T-helper 9 cell (primary cell): ENCODE data around the gene ADH7.
"Not testable (repeated sequence)": the region's sequence is repeated elsewhere in the genome, so short reads cannot be mapped to it uniquely, and the experiment has no call there.

ENCODE experiments used
- DNase-seq: peaks from one replicate; pipeline ENCODE4 v3.0.0-alpha.2; 2020

Gene ADH7

DNA sequence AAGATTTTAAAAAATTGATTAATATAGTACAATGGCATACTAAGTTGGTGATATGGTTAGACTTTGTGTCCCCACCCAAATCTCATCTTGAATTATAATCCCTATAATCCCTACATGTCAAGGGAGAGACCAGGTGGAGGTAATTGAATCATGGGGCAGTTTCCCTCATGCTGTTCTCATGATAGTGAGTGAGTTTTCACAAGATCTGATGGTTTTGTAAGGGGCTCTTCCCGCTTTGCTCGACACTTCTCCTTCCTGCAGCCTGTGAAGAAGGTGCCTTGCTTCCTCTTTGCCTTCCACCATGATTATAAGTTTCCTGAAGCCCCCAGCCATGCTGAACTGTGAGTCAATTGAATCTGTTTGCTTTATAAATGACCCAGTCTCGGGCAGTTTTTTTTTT is 20.2 kb downstream of the ADH7 start:
- not testable (repeated sequence) for DNase-seq

DNA sequence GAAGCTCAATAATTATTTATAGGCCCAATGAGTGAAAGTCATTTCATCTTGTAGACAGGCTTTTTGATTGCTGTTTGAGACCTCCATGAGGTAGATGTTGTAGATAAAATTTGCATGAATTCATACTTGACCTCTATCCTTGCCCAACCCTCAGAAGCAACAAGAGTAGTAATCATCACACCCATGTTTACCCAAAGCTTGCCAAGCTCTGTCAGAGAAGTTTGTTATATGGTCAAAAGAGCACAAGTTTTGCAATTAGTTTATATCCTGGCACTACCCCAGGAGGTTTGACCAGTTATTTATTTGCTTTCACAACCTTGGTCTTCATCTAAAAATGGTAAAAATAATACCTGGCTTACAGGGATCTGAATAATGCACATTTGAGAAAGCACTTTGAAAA is 20.7 kb downstream of the ADH7 start:
- DNase-seq: no peak

DNA sequence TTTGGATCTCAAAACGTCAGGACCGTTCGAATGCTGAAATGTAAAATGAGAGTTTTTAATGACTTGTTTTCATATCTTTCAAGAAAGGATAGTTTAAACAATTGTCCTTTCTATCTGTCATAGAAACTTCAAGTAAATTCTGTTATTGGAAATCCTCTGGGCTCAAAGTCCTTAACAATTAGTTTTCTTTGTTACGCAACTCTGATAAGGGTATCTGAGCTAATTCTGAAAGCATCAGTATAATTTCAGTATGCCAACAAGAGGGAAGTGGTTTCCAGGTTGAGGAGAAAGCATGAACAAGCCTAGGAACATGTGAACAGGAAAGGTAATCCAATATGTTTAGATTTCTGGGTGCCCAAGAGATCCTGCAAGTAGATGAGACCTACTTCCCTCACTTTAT is 22.0 kb downstream of the ADH7 start:
- no peak for DNase-seq

DNA sequence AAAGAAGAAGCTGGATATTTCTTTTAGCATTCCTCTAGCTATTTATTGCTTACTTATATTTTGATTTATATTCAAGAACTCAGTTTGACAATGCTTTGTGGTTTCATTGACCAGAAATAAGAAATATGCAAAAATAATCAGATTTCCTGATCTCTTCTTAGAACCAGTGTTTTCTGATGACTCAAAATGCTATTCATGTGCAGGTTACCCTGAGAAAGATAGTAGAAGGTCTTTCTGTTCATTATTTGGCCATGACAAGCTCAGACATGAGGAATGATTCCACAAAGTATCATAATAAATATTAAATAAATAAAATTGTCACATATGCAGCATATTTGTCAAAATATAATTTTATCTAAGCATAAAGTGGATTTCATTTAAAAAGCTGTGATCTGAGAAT is 24.1 kb downstream of the ADH7 start:
- no peak for DNase-seq

DNA sequence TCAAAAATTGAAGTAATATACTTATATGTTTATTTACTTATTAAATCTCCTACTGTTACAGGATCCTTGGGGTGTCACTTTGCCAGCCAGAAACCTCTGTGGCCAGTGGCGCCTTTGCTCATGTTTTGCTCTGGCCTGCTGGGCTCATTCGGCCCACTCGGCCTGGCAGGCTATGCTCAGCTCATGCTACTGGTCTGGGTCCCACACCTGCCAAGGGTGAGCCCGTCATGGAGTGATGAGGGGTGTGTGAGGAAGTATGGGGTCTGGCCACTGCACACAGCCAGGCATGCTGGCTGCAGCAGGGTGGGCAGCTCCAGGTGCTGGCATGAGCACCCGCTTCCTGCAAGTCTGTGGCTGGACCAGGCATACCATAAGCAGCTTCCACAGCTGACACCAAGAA is 25.1 kb downstream of the ADH7 start:
- no peak for DNase-seq

DNA sequence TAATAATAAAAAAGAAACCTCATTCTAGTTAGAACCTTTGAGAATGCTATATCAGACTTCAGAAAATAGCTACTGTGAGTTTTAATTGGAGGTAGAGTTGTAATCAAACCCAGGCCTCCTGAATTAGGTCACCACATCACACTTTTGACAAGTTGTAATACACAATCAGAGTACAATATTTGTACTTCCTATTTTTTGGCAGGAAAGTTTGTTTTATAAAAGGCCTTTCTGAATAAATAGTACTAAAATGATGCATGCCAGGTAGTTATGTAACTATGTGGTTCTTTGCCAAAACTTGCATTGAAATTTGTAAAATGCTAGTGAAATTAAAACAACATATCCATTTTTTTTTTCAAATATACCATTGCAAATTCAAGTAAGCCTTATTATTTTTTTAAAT is 26.8 kb downstream of the ADH7 start:
- no peak for DNase-seq

DNA sequence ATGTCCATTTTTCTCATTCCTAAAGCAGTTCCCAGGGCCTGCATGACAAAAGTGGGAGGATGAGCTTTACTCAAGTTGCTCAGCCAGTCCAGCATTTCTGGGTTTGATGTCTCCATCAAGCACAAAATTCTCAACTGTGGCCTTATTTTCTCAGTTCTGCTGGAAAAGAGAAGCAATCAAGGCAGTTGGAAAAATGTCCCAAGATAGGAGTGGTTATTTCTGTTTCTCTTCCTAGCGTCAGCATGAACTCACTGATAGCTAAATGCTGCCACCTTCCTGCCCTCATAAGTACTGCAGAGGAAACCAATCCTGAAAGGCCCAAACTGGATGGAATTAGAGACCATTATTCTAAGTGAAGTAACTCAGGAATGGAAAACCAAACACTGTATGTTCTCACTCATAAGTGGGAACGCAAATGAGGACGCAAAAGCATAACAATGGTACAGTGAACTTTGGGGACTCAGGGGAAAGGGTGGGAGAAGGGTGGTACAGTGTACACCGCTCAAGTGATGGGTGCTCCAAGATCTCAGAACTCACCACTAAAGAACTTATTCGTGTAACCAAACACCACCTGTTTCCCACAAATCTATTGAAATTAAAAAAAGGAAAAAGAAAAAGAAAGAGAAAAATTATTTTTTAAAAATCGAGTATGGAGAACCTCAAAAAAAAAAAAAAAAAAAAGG is 29.6 kb downstream of the ADH7 start:
- DNase-seq: peak; percentile 46

DNA sequence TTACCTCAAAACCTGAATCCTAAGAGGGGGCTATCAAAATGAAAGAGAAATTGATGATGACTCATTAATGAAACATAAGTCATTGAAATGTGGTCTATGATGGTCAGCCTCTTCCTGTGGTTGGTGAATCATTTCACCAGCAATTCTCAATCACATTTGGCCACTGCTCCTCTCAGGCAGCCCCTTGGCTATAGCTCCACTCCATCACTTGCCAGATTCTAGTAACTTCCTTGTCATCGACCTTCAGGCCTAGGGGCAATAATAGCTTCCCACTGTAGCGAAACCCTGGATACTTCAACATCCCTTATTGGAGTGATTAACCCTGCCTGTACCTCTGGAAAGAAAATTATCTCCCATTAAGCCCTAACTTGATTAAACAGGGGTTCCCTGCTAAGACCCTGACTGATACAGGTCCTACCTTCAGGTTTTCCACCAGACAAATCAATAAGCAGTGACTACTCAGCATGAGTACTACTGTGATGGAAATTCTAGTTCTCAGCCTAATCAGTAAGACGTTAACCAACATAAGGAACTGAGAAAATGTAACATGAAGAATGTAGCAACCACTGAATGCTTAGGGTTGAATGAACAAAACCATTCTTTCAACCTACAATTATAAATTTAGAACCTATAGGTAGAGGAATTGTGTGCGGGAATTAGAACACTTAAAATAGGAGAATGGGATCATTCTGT is 30.4 kb downstream of the ADH7 start:
- no peak for DNase-seq

DNA sequence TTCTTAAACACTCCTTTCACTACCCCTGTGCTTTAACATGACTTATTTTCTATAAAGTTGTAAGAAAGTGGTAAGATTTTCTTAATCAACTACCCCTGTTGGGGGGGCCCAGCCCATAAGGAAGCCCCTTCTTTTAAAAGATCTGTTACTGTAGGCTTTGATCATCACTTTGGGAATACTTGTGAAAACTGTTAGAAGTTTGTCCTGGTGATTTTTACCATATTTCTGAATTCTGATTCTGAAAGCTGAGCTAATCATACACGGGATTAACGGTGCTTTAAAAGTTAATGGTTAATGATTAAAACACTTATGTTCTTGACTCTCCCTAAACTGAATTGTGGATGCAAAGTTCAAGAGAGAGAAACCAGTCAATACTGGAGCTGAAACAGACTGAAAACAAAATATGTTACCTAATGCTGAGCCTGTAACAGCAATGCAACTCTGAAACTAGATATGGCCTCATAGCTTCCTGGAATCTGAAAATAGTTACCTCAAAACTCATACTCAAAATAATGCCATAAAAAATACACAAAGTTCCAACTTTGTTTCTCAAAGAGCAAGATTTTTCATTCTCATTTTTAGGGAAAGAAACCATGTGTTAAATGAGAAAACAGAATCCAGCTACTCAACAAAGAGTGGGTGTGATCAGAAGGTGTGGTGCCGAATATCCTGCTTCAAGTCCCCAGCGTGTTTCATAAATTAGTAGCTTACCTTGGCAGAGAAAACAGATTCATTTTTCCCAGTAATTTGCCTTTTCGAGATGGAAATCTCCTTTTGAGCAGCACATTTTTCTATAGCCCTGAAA is 31.6 kb downstream of the ADH7 start:
- no peak for DNase-seq

DNA sequence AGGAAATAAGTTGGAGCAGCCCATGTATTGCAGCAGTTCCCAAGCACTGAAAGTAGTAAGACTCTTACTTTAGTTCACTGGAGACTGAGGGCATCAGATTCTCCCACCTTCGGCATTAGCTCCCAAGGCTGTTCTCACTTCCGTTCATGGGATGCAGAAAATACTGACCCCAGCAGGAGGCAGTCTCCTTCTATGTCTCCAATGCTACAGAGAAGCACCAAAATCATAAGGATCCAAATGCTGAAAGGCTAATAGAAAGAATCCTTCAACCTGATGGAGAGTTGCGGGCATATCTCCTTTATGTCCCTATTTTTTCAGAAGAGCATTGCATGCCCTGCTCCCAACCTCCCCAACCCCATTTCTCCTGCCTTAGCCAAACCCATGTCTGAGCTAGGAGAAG is 32.4 kb downstream of the ADH7 start:
- DNase-seq: no peak

DNA sequence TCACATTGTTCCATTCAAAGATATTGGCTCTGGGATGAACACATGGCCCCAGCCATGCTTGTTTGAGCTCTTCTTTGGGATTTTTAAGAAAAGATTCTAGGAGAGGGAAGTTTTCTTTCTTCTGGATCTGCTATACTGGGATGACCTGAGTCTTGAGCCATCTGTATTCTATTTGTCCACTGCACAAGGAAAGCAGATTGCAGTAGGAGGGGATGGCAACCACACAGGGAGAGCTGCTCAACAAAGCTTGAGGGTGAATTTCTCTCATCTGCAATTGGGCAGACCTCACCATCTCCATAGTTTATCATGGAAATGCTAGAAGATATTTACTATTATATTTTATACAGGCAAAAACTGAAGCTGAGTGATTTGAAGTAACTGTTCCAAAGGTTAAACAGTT is 34.3 kb downstream of the ADH7 start:
- no peak for DNase-seq

DNA sequence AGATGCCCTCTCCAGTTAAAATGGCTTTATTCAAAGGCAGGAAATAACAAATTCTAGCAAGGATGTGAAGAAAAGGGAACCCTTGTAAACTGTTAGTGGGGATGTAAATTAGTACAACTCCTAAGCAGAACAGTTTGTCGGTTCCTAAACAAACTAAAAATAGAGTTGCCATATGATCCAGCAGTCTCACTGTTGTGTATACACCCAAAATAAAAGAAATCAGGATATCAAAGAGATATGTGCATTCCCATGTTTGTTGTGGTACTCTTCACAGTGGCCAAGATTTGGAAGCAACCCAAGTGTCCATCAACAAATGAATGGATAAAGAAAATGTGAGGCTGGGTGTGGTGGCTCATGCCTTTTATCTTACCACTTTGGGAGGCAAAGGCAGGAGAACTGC is 36.1 kb downstream of the ADH7 start:
- DNase-seq: no peak

DNA sequence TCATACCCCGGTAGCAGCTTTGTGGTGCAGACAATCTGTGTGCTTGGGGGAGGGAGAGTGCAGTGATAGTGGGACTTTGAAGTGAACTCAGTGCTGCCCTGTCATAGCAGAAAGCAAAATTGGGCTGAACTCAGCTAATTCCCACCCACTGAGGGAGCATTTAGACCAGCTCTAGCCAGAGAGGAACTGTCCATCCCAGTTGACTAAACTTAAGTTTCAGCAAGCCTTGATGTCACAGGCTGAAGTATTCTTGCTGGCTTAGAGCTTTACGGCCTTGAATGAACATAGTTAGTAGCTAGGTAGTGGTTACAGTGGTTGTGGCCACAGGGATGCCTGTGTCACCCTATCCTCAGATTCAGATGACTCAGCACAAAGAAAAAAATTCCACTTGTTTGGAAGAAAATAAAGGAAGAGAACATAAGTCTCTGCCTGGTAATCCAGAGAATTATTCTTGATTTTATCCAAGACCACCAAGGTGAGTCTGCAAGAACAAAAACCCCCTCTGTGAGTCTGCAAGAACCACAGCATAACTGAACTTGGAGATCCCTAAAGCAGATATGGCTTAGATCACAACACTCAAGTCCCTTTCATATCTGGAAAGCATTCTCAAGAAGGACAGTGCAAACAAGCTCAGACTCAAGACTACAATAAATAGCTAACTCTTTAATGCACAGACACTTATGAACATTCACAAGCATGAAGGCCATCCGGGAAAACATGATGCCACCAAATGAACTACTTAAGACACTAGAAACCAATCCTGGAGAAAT is 39.4 kb downstream of the ADH7 start:
- no peak for DNase-seq

DNA sequence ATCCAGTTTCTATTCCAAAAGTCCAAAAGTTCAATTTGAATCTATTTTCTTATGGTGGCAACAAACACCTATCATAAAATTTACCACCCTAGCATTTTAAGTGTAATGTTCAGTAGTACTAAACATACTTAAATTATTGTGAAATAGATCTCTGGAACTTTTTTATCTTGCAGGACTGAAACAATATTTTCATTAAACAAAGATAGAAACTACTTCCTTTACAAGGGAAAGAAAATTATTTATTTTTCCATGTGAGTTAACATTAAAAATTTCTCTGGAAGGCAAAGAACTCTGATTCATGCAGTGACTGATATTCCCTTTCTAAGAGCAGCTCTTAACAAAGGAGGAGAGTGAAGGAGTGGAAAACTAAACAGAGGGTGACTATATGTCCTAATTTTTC is 40.2 kb downstream of the ADH7 start:
- DNase-seq: no peak

DNA sequence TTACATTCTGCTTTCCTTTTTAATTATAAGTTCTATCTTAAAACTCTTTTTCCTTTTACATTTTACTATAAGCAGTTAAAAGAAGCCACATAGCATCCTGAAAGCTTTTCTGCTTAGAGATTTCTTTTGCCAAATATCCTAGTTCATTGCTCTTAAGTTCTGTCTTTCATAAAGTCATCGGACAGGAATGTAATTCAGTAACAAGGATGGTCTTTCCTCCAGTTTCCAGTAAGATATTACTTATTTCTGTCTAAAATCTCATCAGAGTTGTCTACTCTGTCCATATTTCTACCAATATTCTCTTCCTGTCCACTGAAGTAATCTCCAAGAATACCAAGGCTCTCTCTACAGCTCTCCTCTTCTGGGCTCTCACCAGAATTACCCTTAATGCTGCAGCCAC is 45.1 kb downstream of the ADH7 start:
- no peak for DNase-seq

DNA sequence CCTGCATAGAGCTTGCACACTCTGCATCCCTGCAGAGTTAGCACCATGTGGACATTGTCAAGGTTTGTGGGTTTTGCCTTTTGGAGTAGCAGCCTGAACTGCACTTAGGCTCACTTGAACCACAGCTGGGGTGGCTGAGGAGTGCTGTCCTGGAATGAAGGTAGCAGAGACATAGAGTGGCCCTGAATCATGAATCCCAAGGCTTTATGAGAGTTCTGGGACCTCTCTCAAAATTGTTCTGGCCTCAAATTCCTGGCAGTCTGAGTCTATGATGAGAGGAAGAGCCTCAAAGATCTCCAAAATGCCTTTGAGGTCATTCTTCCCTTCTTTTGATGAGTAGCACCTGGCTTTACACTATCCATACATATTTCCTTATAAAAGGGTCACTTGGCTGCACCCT is 45.5 kb downstream of the ADH7 start:
- DNase-seq: no peak

DNA sequence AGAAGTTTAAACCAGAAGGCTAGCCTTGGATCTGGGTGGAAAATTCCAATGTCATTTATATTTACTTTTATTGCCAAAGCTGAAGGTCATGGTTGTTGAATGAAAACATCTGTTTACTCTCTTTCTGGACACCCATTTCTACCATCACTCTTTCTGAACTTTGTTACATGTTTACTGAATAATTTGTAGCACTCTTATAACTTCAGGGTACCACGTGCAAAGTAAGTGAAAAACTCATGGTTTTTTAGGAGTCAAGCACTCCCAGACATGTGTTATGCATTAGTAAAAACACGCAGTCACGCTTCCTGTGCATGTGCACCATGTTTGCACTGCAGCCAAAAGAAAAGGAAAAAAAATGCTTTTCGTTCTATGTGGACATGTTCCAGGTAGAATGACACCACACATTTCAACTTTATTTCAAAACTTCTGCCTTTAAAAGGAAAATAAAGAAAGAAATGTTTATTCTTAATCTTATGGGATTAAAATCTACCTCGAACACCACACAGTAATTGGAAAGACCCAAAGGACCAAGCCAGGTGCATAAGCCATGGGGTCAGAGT is 51.2 kb downstream of the ADH7 start:
- DNase-seq: no peak

DNA sequence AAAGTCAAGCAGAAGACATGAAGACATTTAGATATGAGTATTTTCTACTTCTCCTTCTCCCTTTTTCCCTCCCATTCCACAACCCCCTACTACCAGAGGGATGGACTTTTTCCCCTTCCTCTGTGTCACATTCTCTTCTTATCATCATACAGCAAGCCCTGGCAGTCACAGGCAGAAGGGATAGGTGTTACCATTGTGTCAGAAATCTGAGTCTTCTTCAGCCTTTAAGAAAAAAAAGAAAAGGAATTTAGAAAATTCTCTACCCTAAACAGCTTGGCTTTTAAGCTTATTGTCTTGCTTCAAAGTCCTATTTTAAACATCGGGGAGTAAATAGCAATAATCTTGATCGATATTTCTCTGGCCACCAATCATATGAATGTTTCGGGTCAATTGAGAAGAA is 51.7 kb downstream of the ADH7 start:
- DNase-seq: no peak

DNA sequence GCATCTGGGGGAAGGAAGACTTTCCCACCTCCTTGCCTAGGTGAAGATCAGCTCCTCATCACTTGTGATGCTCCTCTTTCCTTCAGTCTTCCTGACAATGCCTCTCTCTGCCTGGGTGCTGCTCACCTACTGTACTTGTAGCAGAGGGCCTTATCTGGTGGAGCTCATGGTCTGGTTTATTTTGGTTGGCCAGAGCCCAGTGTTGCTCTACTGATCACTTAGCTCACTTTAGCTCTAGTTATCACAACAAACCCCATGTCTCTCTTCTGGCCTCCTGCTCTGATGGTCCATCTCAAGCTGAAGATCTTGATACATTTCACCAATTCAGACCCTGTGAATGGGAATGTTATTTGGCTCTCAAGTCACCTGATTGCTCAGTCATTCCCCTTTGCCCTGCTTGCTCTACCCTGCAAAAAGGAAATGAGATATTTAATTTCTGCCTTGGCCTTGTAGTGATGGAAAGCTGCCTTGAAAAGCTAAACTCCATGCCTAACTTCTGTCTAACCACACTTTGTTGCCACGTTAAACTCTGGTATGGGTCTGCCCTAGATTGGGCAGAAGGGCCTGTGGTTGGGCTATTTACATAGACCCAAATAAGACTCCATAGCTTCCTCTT is 52.3 kb downstream of the ADH7 start:
- DNase-seq: no peak

DNA sequence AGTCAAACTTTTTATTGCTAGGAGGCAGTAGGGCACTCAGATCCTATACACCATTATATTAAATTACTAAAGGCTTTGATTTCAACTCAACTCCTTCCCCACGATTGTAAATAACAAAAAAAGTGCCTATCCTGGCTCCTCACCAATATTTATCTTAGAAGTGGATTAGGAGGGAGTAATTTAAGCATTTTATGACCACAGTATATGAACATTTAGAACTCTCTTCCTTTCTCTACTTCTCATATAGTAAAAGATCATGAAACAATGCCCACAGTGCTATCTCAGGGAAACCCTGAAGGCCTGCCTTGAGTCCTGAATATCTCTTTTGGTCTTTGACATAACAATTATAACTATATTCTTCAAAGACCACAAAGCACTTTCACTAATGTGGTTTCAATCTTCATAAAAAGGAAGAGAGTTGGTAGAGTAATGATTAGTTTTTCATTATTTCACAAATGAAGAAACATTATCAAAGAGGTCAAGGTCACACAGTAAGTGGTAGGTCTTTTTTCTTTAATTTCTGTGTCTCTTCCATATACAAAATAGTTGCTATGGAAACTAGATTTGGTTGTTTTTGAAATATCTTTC is 53.5 kb downstream of the ADH7 start:
- no peak for DNase-seq

DNA sequence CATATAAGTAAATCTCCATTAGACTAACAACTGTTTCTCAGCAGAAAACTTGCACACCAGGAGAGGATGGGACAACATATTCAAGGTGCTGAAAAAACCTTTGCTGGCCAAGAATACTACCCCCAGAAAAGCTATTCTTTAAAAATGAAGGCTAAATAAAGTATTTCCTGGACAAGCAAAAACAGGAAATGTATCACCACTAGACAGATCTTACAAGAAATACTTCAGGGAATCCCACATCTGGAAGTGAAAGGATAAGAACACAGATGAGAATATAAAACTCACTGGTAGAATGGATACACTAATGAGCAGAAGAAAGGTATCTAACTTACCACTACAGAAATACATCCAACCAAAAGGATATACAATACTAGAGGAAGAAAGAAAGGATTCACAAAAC is 55.6 kb downstream of the ADH7 start:
- no peak for DNase-seq

DNA sequence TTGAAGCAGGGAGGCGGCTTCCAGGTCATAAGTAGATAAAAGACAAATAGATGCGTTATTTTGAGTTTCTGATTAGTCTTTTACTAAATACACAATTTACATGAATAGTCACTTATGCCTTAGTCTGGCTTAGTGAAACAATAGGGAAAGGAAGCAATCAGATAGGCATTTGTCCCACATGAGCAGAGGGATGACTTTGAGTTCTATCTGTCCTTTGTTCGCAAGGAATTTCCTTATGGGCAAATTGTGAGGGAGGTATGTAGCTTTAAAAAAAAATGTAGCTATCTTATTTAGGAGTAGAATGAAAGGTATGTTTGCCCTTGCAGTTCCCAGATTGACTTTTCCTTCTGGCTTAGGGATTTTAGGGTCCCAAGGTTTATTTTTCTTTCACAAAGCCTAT is 56.3 kb downstream of the ADH7 start:
- DNase-seq: no peak
